NCI-H82 treated with DMSO at 0.1 percent for 48 hours (cell line): Measurements from ENCODE around the gene RSL24D1.
"Not testable (repeated sequence)": the region's sequence is repeated elsewhere in the genome, so short reads cannot be mapped to it uniquely, and the experiment has no call there.

Source experiments
- DNase-seq: peaks from one replicate; lab custom pipeline; 2025; ENCODE audit not compliant: unreplicated experiment; lab: John Stamatoyannopoulos, UW

RSL24D1 gene

GRCh38 chr15:55218056-55218455, 21.3 kb upstream of the RSL24D1 start:
- DNase-seq = no peak

DNA sequence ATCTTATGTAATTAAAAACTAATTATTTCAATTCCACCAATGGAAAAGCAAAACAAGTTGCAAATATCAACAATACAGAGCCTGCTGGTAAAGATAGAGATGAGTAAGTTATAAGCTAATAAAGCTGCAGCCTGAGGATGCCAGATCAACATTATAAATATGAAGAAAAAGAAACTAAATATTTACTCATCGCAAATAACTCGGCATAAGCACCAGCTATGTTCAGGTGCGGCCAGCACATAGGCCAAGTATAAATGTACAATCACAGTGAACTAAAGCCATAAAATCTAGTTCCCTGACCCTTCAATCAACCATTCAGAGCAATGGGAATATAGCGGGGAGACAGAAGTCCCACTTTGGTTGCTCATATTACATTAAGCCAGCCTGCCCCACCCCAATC, 7.7 kb upstream of the RSL24D1 start:
- no peak for DNase-seq

DNA sequence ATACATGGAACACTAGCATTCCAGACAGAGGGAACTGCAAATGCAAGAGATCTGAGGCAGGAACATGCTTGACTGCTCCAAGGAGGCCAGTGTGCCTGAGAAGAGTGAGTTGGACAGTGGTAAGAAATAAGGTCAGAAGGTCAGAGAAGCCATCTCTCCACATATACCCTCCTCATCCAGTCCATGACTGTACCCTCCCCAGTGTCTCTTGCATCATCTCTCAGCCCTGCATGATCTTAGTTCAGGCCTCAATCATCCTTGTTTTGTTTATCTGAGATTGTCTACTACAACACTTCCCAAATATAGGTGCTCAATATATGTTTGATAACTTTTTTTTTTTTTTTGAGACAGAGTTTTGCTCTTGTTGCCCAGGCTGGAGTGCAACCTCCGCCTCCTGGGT, 5.5 kb upstream of the RSL24D1 start:
- DNase-seq = no peak

DNA sequence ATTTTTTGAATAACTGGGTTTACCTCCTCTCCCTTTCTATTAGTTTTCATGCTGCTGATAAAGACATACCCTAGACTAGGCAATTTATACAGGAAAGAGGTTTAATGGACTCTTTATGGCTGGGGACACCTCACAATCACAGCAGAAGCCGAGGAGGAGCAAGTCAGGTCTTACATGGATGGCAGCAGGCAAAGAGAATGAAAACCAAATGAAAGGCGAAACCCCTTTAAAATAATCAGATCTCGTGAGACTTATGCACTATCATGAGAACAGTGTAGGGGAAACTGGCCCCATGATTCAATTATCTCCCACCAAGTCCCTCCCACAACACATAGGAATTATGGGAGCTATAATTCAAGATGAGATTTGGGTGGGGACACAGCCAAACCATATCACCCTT, 2.0 kb upstream of the RSL24D1 start:
- no peak for DNase-seq

DNA sequence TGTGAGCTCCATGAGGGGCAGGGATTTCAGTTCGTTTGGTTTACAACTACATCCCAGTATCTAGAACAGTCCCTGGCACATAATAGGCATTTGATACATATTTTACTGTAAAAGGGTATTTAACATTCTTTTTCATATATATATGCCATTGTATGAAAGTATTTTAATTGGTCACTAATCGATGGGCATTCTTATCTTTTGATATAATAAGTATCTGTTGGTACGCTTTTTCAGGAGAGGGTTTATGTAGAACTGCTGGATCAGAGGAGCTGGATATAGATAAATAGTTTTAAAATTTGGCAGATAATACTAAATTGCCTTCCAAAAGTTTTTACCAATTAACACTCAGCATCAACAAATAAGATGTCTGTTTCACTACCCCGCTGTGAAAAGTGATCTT, 978 bp upstream of the RSL24D1 start:
- no peak for DNase-seq

GRCh38 chr15:55197362-55197705, 593 bp upstream of the RSL24D1 start:
- no peak for DNase-seq

DNA sequence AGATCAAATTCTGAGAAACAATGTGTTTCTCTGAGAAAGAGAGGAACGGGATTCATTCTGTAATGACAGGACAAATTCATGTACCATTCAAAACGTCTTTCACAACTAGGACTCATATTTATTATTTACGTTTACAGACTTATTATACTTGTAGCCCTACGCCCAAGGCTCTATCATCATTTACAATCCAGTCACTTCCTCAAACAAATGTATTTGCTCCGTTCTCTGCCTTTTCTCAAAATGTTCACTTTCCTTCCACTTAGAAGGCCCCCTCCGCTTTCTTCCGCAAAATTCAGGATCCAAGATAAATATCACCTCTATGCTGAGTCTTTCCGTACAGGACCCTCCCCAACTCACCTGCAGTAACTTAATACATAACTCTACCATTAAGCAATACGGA, 745 bp downstream of the RSL24D1 start:
- DNase-seq = no peak

DNA sequence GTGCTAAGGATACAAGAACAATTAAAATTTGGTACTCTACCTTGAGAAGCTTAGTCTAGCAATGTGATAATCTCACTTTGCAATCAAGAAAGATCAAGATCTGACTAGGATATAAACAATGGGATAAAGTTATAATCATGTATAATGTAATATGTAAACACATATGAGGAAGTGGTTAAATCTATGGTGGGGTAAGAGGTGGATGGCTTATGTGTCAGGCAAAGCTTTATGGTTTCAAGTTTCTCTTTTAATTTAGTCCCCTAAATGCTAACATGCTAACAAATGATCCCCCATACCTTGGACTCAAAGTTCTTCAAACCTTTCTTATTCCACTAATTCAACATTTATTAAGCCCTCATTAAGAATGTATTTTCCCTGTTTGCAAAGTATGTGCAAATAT, 2.5 kb downstream of the RSL24D1 start:
- no peak for DNase-seq

DNA sequence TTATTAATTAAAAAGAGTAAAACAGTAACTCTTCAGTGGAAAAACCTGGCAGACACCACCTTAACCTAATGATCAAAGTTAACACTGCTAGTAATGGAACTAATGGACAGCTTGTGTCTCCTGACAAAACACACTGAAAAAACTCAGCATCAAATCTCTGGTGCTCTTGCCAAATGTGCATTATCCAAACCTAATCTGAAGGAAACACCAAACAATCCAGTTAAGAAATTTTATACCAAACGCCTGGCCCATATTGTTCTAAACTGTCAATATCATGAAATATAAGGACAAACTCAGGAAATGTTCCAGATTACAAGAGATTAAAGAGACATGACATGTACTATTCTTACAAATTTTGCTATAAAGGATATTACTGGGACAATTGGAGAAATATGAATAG, 10.4 kb downstream of the RSL24D1 start:
- DNase-seq = no peak

- DNase-seq = no peak
Observed at GRCh38 chr15:55183679-55184078, 13.1 kb downstream of the RSL24D1 start.

DNA sequence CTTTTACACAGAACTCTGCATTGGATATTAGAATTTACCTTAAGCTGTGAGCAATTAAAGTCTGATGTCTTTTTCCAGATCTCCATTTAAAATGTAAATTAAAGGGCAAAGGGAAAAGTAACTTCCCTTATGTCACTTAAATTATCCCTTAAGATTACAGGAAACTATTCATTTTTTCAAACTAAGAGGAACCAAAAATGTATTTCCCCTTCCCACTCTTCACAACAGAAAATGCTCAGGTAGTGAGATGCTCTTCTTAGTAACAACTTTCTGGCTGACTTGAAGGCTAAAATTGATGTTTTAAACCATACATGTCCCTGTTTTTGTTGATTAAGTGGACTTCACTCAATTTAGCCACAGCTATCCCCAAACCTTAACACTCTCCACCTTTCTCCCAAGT, 17.6 kb downstream of the RSL24D1 start:
- no peak for DNase-seq

- DNase-seq = no peak
Observed at GRCh38 chr15:55170361-55170760, 26.4 kb downstream of the RSL24D1 start.

DNA sequence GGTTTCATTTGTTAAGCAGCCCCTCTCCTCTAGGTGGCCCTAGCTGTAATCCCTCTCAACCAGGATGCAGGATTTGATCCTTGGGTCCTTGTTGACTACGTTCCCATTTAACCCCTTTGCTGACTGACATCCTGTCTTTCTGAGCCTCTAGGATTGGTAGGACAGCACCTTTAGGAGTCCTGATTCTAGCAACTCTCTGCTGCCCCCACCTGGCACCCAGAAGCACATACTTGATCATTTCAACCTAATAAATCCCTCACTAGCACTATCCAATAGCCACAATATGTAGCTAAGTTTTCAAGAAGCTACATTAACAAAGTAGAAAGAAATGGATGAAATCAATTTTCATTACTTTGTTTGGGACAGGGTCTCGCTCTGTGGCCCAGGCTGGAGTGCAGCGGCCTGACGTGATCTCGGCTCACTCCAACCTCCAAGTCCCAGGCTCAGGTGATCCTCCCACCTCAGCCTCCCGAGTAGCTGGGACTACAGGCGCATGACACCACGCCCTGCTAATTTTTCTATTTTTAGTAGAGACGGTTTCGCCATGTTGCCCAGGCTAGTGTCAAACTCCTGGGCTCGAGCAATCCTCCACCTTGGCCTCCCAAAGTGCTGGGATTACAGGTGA, 28.3 kb downstream of the RSL24D1 start:
- DNase-seq = peak; percentile 71

- DNase-seq = no peak
Observed at GRCh38 chr15:55164284-55164683, 32.5 kb downstream of the RSL24D1 start.

DNA sequence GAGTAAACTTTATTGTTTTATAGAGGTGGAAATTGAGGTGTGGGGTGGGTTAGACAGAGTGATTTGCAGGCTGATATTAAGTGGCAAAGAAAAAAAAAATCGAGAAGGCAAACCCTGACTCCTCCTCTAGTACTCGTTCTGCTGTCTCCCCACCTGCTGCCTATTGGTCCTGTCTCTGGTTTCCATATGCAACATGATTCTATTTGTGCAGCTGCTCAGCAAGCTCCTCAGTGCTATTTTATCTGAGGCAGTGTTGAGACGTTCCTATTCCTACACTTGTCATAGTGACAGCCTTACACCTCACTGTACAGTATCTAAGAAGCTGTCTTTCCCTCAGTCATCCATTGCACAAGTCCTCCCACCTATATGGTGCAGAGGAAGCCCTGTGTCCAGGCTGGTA, 45.1 kb downstream of the RSL24D1 start:
- no peak for DNase-seq

DNA sequence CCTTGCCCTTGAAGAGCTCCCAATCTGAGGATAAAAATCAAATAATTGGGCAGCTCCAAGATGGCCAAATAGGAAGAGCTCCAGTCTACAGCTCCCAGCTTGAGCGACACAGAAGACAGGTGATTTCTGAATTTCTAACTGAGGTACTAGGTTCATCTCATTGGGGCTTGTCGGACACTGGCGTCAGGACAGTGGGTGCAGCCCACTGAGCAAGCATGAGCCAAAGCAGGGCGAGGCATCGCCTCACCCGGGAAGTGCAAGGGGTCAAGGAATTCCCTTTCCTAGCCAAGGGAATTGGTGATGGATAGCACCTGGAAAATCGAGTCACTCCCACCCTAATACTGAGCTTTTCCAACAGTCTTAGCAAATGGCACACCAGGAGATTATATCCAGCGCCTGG, 53.6 kb downstream of the RSL24D1 start:
- not testable (repeated sequence) for DNase-seq

GRCh38 chr15:55133972-55134371, 62.8 kb downstream of the RSL24D1 start:
- DNase-seq = no peak

- DNase-seq = no peak
Observed at GRCh38 chr15:55132672-55133071, 64.1 kb downstream of the RSL24D1 start.
